ENCODE data around the gene SLC26A6.

Gene SLC26A6

GRCh38 chr3:48609088-48610005 is 25.9 kb downstream of the SLC26A6 start, which contains the start of gene UQCRC1:
Gene UQCRC1 (minus strand): TSS chr3:48609646. CDS start chr3:48609620, 26 bp downstream.
- H3K36me3 ChIP-seq (replicated peaks) = peaks cover 18% of the 10 kb centered on the region
- in situ Hi-C loops (cut with HindIII; ENCODE audit: low pct_ligation_motif_present, low sequenced_read_pairs) = no loop called here
- H3K4me3 ChIP-seq (ENCODE audit: low read depth, low read length) = peak within 1 kb of the TSS; percentile 100
- H3K27me3 ChIP-seq (replicated peaks) = no peaks in the 10 kb centered on the region
- DNase-seq = peak; percentile 88
- H3K27ac ChIP-seq = peak within 1 kb of the TSS; percentile 67
- TF ChIP-seq, protein P1, sequence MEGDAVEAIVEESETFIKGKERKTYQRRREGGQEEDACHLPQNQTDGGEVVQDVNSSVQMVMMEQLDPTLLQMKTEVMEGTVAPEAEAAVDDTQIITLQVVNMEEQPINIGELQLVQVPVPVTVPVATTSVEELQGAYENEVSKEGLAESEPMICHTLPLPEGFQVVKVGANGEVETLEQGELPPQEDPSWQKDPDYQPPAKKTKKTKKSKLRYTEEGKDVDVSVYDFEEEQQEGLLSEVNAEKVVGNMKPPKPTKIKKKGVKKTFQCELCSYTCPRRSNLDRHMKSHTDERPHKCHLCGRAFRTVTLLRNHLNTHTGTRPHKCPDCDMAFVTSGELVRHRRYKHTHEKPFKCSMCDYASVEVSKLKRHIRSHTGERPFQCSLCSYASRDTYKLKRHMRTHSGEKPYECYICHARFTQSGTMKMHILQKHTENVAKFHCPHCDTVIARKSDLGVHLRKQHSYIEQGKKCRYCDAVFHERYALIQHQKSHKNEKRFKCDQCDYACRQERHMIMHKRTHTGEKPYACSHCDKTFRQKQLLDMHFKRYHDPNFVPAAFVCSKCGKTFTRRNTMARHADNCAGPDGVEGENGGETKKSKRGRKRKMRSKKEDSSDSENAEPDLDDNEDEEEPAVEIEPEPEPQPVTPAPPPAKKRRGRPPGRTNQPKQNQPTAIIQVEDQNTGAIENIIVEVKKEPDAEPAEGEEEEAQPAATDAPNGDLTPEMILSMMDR (IDR thresholded peaks at IDR 0.05; ENCODE audit: low read depth, low read length, missing control alignments) = peak; percentile 83

GRCh38 chr3:48607519-48607918 is 27.7 kb downstream of the SLC26A6 start:
- H3K36me3 ChIP-seq (replicated peaks) = peaks cover 37% of the 10 kb centered on the region
- in situ Hi-C loops (cut with HindIII; ENCODE audit: low pct_ligation_motif_present, low sequenced_read_pairs) = no loop called here
- H3K4me3 ChIP-seq (ENCODE audit: low read depth, low read length) = no peak overlapping the region
- H3K27me3 ChIP-seq (replicated peaks) = no peaks in the 10 kb centered on the region
- DNase-seq = no peak
- no peak overlapping the region for H3K27ac ChIP-seq
- TF ChIP-seq, protein P1 (IDR thresholded peaks at IDR 0.05; ENCODE audit: low read depth, low read length, missing control alignments) = no peak

GRCh38 chr3:48601622-48601994 is 33.7 kb downstream of the SLC26A6 start:
- H3K27me3 ChIP-seq (replicated peaks) = no peaks in the 10 kb centered on the region
- TF ChIP-seq, protein P1 (IDR thresholded peaks at IDR 0.05; ENCODE audit: low read depth, low read length, missing control alignments) = no peak
- H3K27ac ChIP-seq = no peak overlapping the region
- DNase-seq = no peak
- H3K4me3 ChIP-seq (ENCODE audit: low read depth, low read length) = no peak overlapping the region
- in situ Hi-C loops (cut with HindIII; ENCODE audit: low pct_ligation_motif_present, low sequenced_read_pairs) = no loop called here
- H3K36me3 ChIP-seq (replicated peaks) = peaks cover 74% of the 10 kb centered on the region

- Histone ChIP-seq H3K4me3 (ENCODE audit: low read depth, low read length) (no peak overlapping the region), H3K36me3 (replicated peaks) (peaks cover 72% of the 10 kb centered on the region), H3K27ac (no peak overlapping the region), H3K27me3 (replicated peaks) (no peaks in the 10 kb centered on the region)
- in situ Hi-C loops (cut with HindIII; ENCODE audit: low pct_ligation_motif_present, low sequenced_read_pairs) = no loop called here
- DNase-seq = no peak
- TF ChIP-seq, protein P1 (IDR thresholded peaks at IDR 0.05; ENCODE audit: low read depth, low read length, missing control alignments) = no peak
These were observed 34.3 kb downstream of the SLC26A6 start for GRCh38 chr3:48600711-48601621.

DNA sequence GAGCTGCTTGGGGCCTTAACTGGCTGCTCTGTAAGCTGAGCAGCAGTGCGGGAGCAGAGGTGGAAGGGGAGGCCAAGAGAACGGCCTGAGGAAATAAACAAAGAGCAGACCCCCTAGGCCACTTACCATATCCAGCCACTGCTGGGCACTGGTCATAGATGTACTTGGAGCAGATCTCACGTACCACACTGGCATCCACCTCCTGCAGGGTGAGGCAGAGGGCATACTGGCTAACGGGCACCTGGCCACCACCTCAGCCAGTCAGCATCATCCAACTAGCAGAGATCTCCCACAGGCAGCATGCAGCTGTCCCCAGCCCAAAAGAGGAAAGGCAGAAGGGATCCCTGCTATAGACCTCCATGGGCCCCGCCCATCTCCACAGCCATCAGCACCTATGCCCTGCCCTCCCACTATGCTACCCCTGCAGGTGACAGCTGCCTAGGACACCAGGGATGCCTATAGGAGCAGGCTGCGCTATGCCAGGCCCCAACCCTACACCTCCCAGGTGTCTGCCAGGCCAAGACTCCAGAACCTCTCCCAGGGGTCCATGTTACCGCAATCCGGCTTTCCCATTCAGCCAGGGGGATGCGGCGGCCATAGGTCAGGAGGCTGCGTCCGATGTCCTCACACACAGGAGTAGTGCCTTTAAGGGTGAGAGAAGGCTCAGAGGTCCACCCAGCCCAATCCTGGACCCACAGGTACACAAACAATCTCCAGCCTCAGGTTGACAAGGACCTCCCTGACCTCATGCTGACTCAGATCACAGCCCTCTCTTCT is 35.6 kb downstream of the SLC26A6 start:
- Histone ChIP-seq H3K4me3 (ENCODE audit: low read depth, low read length) (no peak overlapping the region), H3K27me3 (replicated peaks) (no peaks in the 10 kb centered on the region), H3K36me3 (replicated peaks) (peaks cover 59% of the 10 kb centered on the region), H3K27ac (no peak overlapping the region)
- in situ Hi-C loops (cut with HindIII; ENCODE audit: low pct_ligation_motif_present, low sequenced_read_pairs) = no loop called here
- no peak for DNase-seq
- TF ChIP-seq, protein P1 (IDR thresholded peaks at IDR 0.05; ENCODE audit: low read depth, low read length, missing control alignments) = no peak

Data from brain microvascular endothelial cell (primary cell).